RKO (cell line): ENCODE measurements around the gene ANKRD13A.
"Not testable (repeated sequence)": the region's sequence is repeated elsewhere in the genome, so short reads cannot be mapped to it uniquely, and the experiment has no call there.

Experiments
- DNase-seq: peaks from one replicate; pipeline ENCODE4 v3.0.0-alpha.2; 2016; ENCODE audit warnings: low spot score

ANKRD13A gene

GRCh38 chr12:110007881-110008280 is 8.7 kb downstream of the ANKRD13A start:
- no peak for DNase-seq

GRCh38 chr12:110008681-110009398 is 9.6 kb downstream of the ANKRD13A start:
- not testable (repeated sequence) for DNase-seq

GRCh38 chr12:110010853-110011723 is 11.9 kb downstream of the ANKRD13A start:
- DNase-seq, result no peak

GRCh38 chr12:110012137-110012536 is 12.9 kb downstream of the ANKRD13A start:
- DNase-seq, result no peak

GRCh38 chr12:110012659-110013058 is 13.4 kb downstream of the ANKRD13A start:
- no peak for DNase-seq

- DNase-seq, result no peak
These were observed 15.9 kb downstream of the ANKRD13A start for GRCh38 chr12:110015132-110015531.

- no peak for DNase-seq
These were observed 21.7 kb downstream of the ANKRD13A start for GRCh38 chr12:110020956-110021355.

GRCh38 chr12:110023059-110023980 is 24.1 kb downstream of the ANKRD13A start:
- no peak for DNase-seq

- DNase-seq, result no peak
These were observed 24.8 kb downstream of the ANKRD13A start for GRCh38 chr12:110024051-110024450.

GRCh38 chr12:110028323-110028722 is 29.1 kb downstream of the ANKRD13A start:
- DNase-seq, result no peak

- DNase-seq, result no peak
These were observed 30.1 kb downstream of the ANKRD13A start for GRCh38 chr12:110029290-110029815.

GRCh38 chr12:110033888-110034287 is 34.7 kb downstream of the ANKRD13A start:
- no peak for DNase-seq

GRCh38 chr12:110035534-110036104 is 36.4 kb downstream of the ANKRD13A start:
- DNase-seq, result no peak

- no peak for DNase-seq
These were observed 38.1 kb downstream of the ANKRD13A start for GRCh38 chr12:110037315-110037714.

- no peak for DNase-seq
These were observed 39.5 kb downstream of the ANKRD13A start for GRCh38 chr12:110038741-110039084.

GRCh38 chr12:110039085-110039807 is 40.0 kb downstream of the ANKRD13A start:
- DNase-seq, result peak; percentile 63

- no peak for DNase-seq
These were observed 43.0 kb downstream of the ANKRD13A start for GRCh38 chr12:110042264-110042663.

GRCh38 chr12:110046451-110047187 is 47.4 kb downstream of the ANKRD13A start:
- DNase-seq, result no peak

GRCh38 chr12:110047297-110047940 is 48.2 kb downstream of the ANKRD13A start:
- no peak for DNase-seq
